ENCODE results near the gene DNAI7.

Gene DNAI7, protein sequence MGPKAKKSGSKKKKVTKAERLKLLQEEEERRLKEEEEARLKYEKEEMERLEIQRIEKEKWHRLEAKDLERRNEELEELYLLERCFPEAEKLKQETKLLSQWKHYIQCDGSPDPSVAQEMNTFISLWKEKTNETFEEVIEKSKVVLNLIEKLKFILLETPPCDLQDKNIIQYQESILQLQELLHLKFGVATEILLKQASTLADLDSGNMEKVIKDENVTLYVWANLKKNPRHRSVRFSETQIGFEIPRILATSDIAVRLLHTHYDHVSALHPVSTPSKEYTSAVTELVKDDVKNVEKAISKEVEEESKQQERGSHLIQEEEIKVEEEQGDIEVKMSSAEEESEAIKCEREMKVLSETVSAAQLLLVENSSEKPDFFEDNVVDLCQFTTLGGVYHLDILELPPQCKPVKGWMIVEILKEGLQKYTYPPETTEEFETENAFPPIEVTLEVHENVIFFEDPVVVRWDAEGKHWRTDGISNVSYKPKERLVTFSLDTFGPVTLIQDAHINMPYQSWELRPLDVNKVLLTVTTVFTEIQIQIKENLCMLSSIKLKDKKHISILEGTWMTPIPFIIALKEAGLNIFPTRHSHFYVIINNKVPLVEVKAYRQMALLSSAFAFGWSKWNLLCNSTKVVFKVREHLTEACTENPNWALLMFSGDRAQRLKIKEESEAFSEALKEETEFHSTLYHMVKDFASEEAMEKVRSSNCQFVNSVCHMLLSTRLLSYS

DNA sequence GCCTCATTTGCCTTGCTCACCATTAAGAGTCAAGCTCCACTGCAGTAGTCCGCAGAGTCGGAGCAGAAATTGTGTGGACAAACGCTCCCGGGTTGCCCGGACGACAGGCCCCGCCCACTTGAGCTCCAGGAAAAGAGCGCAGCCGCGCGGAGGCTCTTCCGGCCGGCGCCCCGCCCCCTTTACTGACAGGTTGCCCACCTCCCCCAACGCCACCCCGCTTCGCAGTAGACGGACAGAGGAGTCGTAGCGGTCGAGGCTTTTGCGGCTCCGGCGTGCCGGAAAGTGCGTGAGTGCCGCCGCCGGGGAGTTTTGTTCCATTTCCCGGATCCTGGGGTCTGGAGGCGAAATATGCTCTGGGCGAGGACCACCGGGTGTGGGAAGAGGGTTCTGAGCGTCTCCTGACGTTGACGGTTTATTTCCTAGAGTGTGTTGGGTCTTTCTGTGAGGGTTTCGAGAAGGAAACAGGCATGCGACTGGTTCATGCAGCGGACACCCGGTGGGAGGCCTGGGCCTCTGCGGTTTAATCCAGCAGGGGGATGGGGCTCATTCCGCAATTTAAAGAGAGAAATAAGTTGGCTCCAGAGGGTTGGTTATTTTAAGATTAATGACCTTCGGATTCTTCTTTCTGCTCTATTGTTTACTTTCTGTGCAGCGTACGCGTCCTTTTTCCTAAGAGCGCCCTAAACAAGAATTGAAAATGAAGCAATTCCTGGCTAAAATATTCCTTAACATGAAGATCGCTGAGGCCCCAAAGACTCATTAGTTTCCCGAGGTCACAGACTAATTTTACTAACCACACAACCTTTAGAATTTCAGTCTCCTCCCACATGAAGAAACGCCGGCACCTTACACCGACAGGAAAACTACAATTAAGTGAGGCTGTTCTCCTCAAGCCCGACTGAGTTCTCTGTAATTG is at the start of gene DNAI7, which contains the start of gene ETFRF1:
DNAI7 (minus strand) TSS at position 105 of the 916 bp plus-strand sequence; CDS start at position 23, 82 bp downstream.
ETFRF1 (plus strand) TSS at position 182 of the 916 bp plus-strand sequence. CDS start 8,720 bp downstream, outside the sequence.
- peak; percentile 94 for DNase-seq (ENCODE audit: low read depth)
- TF ChIP-seq, protein P1, sequence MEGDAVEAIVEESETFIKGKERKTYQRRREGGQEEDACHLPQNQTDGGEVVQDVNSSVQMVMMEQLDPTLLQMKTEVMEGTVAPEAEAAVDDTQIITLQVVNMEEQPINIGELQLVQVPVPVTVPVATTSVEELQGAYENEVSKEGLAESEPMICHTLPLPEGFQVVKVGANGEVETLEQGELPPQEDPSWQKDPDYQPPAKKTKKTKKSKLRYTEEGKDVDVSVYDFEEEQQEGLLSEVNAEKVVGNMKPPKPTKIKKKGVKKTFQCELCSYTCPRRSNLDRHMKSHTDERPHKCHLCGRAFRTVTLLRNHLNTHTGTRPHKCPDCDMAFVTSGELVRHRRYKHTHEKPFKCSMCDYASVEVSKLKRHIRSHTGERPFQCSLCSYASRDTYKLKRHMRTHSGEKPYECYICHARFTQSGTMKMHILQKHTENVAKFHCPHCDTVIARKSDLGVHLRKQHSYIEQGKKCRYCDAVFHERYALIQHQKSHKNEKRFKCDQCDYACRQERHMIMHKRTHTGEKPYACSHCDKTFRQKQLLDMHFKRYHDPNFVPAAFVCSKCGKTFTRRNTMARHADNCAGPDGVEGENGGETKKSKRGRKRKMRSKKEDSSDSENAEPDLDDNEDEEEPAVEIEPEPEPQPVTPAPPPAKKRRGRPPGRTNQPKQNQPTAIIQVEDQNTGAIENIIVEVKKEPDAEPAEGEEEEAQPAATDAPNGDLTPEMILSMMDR (IDR thresholded peaks at IDR 0.05; ENCODE audit: insufficient read depth, low read depth, low read length, missing control alignments), result no peak
- peak within 1 kb of the TSS; percentile 95 for H3K4me3 ChIP-seq (ENCODE audit: low read length)

DNA sequence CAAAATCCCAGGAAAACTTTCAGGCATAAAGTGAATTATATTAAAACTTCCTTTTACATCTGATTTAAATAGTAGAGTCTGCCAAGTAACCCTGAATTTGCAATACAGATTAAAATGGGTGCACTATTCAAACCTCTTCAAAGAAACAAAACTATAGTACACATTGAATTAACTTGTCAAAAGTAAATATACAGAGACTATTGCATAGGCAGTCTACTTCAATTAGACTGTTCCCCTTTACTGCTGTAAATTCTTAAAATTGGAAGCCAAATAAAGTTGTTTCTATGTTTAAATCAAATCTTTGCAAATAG is 48.7 kb upstream of the DNAI7 start:
- TF ChIP-seq, protein P1 (IDR thresholded peaks at IDR 0.05; ENCODE audit: insufficient read depth, low read depth, low read length, missing control alignments), result no peak

DNA sequence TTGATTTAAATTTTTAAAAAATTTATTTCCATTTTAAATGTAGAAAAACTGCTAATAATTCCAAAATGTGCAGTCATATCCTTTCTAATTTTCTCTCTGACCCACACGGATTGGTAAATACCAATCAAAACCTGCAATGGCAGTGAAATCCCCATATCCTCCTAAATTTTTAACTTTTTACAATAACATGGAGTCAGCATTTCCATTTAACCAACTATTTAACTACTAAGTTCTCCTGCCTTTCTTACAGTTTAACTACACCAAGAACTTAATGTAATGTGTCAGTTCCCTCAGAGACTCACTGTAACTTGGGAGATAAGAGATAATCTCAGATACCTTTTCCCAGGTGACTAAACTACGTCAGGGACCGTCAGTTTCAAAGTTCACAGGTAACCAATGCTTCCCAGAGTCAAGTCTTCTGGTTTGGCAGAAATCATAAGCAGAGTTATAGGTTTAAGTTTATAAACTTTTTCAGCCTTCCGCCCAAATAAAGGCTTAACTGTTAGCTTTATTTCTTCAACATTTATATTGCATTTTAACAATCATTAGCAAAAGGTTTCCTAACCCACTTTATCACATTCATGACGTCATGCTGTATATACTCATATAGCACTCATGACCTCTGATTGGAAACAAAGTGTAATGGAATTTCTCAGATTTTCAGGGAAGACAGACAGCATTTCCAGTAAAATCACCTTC is 48.2 kb upstream of the DNAI7 start:
- H3K4me3 ChIP-seq (ENCODE audit: low read length), result no peak overlapping the region
- TF ChIP-seq, protein P1 (IDR thresholded peaks at IDR 0.05; ENCODE audit: insufficient read depth, low read depth, low read length, missing control alignments), result no peak
- DNase-seq (ENCODE audit: low read depth), result peak; percentile 21

More for the DNA sequence above, 48.7 kb upstream of the DNAI7 start:
- DNase-seq (ENCODE audit: low read depth), result no peak
- no peak overlapping the region for H3K4me3 ChIP-seq (ENCODE audit: low read length)

DNA sequence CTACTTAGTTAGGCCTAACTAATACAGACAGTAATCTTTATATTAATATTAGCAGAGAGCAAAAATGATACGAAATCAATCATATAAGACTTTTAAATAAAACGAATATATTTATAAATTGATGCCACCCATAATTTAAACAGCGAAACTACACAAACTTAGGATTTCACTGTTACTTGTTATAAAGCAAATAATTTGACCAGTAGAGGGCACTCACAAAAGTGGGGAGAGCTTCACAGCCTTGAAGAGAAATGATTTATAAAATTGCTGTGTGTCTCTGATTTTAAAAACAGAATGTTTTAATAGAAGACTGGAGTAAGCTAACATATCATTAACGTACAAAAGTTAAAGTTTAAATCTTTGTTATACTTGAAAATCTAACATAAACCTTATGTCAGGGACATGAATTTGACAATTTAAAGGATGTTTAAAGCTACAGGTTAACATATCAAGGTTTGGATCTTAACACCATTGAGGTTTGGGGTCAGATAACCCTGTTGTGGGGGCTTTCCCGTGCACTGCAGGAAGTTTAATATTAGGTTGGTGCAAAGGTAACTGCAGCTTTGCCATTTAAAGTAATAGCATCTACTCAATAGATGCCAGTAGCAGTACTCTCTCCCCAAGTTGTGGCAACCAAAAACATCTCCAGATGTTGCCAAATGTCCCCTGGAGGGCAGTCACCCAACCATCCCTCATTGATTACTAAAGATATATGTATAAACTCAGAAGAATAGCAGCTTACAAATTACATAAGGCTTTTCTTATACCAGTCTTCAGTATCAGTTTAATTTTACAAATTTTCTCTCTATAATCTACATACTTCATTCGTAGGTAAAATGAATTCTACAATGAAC is 46.4 kb upstream of the DNAI7 start:
- TF ChIP-seq, protein P1 (IDR thresholded peaks at IDR 0.05; ENCODE audit: insufficient read depth, low read depth, low read length, missing control alignments), result peak; percentile 55
- DNase-seq (ENCODE audit: low read depth), result peak; percentile 62
- no peak overlapping the region for H3K4me3 ChIP-seq (ENCODE audit: low read length)

DNA sequence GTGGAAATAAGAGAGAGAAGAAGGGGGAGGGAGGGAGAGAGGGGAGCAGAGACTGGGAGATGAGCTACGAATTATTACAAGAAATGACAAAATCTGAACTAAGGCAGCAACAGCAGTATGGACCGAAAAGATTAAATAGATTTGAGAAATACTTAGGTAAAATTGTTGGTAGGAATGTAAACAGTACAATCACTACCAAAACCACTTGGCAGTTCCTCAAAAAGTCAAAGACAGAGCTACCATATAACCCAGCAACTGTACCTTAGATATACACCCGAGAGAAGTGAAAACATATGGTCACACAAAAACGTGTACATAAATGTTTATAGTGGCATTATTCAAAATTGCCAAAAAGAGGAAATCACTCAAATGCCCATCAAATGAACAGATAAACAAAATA is 41.7 kb upstream of the DNAI7 start:
- TF ChIP-seq, protein P1 (IDR thresholded peaks at IDR 0.05; ENCODE audit: insufficient read depth, low read depth, low read length, missing control alignments), result no peak
- no peak overlapping the region for H3K4me3 ChIP-seq (ENCODE audit: low read length)
- no peak for DNase-seq (ENCODE audit: low read depth)
